Measurements from ENCODE around the gene STMN3.

STMN3 gene

DNA sequence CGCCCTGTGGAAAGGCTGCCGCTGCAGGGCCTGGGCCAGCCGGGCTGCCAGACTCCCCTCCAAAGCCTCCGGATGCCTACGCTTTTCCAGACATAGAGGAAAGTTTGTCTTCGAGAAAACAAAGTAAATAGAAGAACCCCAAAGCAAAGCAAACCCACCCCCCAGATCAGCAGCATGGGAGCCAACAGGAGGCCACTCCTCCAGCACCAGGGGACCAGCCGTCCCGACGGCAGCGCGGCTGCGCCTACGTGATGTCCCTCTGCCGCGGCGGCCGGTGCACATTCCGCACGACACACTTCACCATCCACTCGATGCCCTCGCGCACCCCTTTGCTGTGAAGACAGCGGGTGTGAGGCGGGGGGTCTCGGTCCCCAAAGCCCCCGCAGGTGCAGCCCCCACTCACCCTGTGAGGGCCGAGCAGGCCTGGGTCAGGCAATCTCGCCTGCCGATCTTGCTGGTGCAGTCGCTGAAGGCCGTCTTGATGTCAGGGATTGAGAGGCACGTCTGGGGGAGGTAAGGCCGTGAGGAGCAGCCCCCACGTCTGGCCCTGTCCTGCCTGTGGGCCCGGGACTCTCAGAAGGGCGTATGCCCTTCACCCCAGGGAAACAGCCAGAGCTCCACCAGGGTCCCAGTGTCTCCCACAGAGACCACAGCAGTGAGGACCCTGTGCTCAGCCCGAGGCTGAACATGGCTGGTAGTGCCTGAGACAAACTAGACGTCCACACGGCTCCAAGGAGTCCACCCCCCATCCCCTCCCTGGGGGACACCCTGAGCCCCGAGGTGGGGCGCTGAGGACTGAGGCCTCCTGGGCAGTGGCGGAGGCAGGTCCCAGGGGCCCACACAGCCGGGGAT, 47.2 kb upstream of the STMN3 start:
- Histone ChIP-seq H3K4me1 (ENCODE audit: low read depth, poor library complexity, severe bottlenecking) (no peaks in the 10 kb centered on the region), H4K20me1 (ENCODE audit: insufficient read depth) (no peaks in the 10 kb centered on the region), H3K36me3 (ENCODE audit: insufficient read depth) (no peaks in the 10 kb centered on the region), H3K79me2 (ENCODE audit: insufficient read depth, low read depth) (0 out of 2 replicates have a peak, but pooled peaks cover under 1% of the 10 kb centered on the region), H2AFZ (ENCODE audit: low read depth) (no peak overlapping the region), H3K4me3 (IDR thresholded peaks at IDR 0.05; ENCODE audit: insufficient read depth, low read depth, low read length) (no peak overlapping the region), H3K27me3 (ENCODE audit: insufficient read depth, low read depth) (no peaks in the 10 kb centered on the region), H3K4me2 (no peak overlapping the region), H3K27ac (no peak overlapping the region), H3K9ac (no peak overlapping the region)
- TF ChIP-seq, protein P1, sequence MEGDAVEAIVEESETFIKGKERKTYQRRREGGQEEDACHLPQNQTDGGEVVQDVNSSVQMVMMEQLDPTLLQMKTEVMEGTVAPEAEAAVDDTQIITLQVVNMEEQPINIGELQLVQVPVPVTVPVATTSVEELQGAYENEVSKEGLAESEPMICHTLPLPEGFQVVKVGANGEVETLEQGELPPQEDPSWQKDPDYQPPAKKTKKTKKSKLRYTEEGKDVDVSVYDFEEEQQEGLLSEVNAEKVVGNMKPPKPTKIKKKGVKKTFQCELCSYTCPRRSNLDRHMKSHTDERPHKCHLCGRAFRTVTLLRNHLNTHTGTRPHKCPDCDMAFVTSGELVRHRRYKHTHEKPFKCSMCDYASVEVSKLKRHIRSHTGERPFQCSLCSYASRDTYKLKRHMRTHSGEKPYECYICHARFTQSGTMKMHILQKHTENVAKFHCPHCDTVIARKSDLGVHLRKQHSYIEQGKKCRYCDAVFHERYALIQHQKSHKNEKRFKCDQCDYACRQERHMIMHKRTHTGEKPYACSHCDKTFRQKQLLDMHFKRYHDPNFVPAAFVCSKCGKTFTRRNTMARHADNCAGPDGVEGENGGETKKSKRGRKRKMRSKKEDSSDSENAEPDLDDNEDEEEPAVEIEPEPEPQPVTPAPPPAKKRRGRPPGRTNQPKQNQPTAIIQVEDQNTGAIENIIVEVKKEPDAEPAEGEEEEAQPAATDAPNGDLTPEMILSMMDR (conservative IDR thresholded peaks at IDR 0.05; ENCODE audit: low read depth, low read length), result no peak

DNA sequence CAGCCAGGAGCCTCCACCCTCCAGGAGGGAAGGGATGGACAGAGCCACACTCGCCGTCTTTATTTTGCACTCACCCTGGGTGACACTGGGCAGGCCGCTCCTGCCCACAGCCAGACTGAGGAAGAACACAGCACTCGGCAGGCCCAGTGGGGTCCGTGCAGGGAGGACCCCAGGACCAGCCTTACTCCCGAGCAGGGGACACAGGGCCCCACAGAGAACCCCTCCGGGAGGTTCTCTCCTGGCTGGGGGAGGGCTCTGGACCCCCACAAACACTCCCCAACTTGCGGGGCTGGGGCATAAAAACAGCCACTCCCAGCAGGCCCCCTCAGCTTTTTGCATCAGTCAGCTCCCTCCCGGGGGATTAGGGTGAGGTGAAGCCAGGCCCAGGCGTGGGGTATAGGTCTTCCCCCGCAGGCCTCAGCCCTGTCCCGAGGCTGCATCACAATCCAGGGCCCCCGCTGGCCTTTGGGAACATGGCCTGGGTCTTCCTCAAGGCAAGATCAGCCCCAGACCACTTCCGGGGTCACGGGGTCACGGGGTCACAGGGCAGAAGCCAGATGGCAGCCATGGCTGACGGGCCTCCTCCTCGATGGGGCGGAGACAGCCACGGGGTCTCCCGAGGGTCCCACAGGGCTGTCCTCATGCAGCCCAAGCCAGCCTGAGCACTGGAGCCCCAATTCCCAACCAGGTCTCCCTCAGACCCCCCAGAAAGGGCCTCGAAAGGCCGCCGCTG, 46.4 kb upstream of the STMN3 start:
- TF ChIP-seq, protein P1 (conservative IDR thresholded peaks at IDR 0.05; ENCODE audit: low read depth, low read length), result no peak
- H3K9ac ChIP-seq, result no peak overlapping the region
- H4K20me1 ChIP-seq (ENCODE audit: insufficient read depth), result no peaks in the 10 kb centered on the region
- no peaks in the 10 kb centered on the region for H3K4me1 ChIP-seq (ENCODE audit: low read depth, poor library complexity, severe bottlenecking)
- no peak overlapping the region for H3K4me3 ChIP-seq (IDR thresholded peaks at IDR 0.05; ENCODE audit: insufficient read depth, low read depth, low read length)
- no peaks in the 10 kb centered on the region for H3K36me3 ChIP-seq (ENCODE audit: insufficient read depth)
- no peaks in the 10 kb centered on the region for H3K79me2 ChIP-seq (ENCODE audit: insufficient read depth, low read depth)
- no peak overlapping the region for H2AFZ ChIP-seq (ENCODE audit: low read depth)
- H3K27me3 ChIP-seq (ENCODE audit: insufficient read depth, low read depth), result no peaks in the 10 kb centered on the region
- no peak overlapping the region for H3K27ac ChIP-seq
- no peak overlapping the region for H3K4me2 ChIP-seq

DNA sequence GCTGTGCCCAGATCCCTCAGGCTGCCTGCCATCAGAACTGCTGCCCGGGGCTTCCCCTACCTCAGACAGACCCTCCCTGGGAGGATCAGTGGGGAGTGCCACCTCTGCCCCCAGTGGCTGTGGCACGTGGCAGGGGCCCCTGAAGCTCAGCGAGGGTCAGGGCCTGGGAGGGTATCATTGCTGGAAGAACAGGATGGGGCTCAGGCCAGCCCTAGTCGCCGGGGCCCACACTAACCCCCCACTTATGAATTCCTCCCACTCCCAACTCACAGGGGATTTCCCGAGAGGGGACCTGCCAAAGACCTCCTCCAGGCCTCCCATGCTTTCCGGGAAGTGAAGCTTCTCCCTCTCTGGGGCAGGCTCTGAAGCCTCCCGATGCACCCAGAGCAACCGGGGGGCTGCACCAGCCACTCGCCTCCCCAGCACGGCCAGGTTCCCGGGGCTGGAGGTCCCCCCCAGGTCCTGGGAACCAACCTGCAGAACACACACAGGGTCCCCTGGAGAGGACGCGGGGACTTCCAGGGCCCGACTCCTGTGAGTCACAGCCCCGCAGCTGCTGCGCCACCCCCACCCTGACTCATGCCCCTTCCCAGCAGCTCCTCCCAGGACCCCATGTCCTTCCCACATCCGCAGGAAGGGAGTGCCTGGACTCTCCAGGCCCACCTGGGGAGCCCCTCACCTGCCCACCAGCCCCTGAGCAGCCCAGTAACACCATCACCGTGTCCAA, 45.7 kb upstream of the STMN3 start:
- no peak overlapping the region for H3K4me2 ChIP-seq
- no peak overlapping the region for H2AFZ ChIP-seq (ENCODE audit: low read depth)
- no peaks in the 10 kb centered on the region for H3K79me2 ChIP-seq (ENCODE audit: insufficient read depth, low read depth)
- no peaks in the 10 kb centered on the region for H3K4me1 ChIP-seq (ENCODE audit: low read depth, poor library complexity, severe bottlenecking)
- no peaks in the 10 kb centered on the region for H3K27me3 ChIP-seq (ENCODE audit: insufficient read depth, low read depth)
- H4K20me1 ChIP-seq (ENCODE audit: insufficient read depth), result no peaks in the 10 kb centered on the region
- H3K27ac ChIP-seq, result no peak overlapping the region
- no peak overlapping the region for H3K4me3 ChIP-seq (IDR thresholded peaks at IDR 0.05; ENCODE audit: insufficient read depth, low read depth, low read length)
- H3K9ac ChIP-seq, result no peak overlapping the region
- H3K36me3 ChIP-seq (ENCODE audit: insufficient read depth), result no peaks in the 10 kb centered on the region
- TF ChIP-seq, protein P1 (conservative IDR thresholded peaks at IDR 0.05; ENCODE audit: low read depth, low read length), result no peak

DNA sequence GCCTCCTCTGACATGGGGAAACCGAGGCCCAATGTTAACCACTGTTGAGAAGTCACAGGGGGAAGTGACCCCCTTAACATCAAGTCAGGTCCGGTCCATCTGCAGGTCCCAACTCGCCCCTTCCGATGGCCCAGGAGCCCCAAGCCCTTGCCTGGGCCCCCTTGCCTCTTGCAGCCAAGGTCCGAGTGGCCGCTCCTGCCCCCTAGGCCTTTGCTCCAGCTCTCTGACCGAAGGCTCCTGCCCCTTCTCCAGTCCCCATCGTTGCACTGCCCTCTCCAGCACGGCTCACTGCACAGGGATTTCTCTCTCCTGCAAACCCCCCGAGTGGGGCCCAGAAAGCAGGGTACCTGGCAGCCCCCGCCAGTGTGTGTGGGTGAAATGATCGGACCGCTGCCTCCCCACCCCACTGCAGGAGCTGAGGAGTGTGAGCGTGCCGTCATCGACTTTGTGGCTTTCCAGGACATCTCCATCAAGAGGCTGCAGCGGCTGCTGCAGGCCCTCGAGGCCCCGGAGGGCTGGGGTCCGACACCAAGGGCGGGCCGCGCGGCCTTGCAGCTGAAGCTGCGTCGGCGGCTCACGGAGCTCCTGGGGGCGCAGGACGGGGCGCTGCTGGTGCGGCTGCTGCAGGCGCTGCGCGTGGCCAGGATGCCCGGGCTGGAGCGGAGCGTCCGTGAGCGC, 44.8 kb upstream of the STMN3 start:
- no peak overlapping the region for H3K4me2 ChIP-seq
- no peak overlapping the region for H3K9ac ChIP-seq

More for the DNA sequence above, 44.8 kb upstream of the STMN3 start:
- no peaks in the 10 kb centered on the region for H3K36me3 ChIP-seq (ENCODE audit: insufficient read depth)
- H3K79me2 ChIP-seq (ENCODE audit: insufficient read depth, low read depth), result no peaks in the 10 kb centered on the region
- no peak overlapping the region for H3K4me3 ChIP-seq (IDR thresholded peaks at IDR 0.05; ENCODE audit: insufficient read depth, low read depth, low read length)
- no peaks in the 10 kb centered on the region for H3K4me1 ChIP-seq (ENCODE audit: low read depth, poor library complexity, severe bottlenecking)
- no peaks in the 10 kb centered on the region for H4K20me1 ChIP-seq (ENCODE audit: insufficient read depth)
- no peak overlapping the region for H2AFZ ChIP-seq (ENCODE audit: low read depth)
- no peaks in the 10 kb centered on the region; the same call in 1 of the 2 replicates for H3K27me3 ChIP-seq (ENCODE audit: insufficient read depth, low read depth)
- TF ChIP-seq, protein P1 (conservative IDR thresholded peaks at IDR 0.05; ENCODE audit: low read depth, low read length), result no peak
- H3K27ac ChIP-seq, result no peak overlapping the region
